ENCODE results near the gene AP5M1. TPM values are rescaled to one million over a fixed set of nuclear protein-coding genes. Genes with fewer than 3 reads are reported as not detected.

AP5M1 gene
- total RNA-seq, 1 experiment from 2014 or later = 39.5 TPM

Other genes starting within 250 kb of the AP5M1 start
- 31.2 and 49.1 TPM in 2 replicates for gene EXOC5, start 66 bp upstream of the AP5M1 start, total RNA-seq (2014; rRNA removed; shearing (Covaris generic))
- gene NAA30, start 121.6 kb downstream of the AP5M1 start, total RNA-seq (2014; rRNA removed; shearing (Covaris generic)) = 12.9 and 19.1 TPM in 2 replicates
- not detected in 2 replicates for gene CCDC198, start 224.9 kb downstream of the AP5M1 start, total RNA-seq (2014; rRNA removed; shearing (Covaris generic))